ENCODE data around the gene TMF1.

Gene TMF1

DNA sequence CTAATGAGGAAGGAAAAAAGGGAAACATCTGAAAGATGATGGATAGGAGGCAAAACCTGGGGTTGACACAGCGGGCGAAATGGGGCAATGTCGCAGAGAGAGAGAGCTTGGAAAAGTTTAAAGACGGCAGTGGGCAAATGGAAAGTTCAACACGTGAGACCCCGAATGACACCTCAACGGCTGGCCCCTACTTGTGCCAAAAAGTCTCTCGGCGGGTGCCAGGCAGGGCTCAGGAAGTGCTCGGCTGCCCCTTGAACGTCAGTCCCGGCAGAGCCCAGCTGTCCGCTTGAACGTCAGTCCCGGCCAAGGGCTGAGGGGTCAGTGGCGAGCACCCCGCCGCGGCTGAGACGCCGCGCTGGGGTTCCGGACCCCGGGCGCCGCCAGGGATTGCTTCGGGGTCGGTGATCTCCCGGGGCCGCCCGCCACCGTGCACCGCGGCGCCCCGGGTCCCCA, 39.3 kb downstream of the TMF1 start:
- peak; percentile 20 for DNase-seq

DNA sequence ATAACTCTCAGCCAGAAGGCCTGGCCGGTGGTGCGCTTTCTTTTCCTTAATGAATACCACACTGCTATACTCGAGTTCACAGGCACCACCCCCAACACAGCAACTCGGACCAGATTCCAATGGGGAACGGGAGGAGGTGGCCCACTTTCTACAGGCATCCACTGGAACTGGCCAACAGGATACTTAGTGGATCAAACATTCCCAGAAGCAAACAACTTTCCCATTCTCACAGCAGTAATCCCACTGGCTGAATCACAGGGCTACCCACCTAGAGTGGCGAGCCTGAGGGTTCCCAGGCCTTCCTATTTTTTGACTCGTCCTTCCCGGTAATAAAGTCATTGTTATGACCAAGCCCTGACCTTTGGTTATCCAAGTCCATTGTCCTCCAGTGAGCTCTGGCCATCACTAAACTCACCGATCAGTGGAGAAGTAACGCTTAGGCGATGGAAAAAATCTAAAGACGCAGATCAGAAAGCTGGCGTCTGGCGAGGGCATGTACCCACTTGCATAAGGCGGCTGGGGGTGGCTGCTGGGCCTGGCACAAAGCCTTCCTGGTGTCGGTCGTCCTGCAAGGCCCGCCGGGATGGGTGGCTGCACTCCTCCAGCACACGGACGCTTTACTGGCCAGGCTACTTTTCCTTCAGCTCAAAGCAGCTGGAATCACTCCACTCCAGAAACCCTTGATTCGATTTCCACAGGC, 39.9 kb downstream of the TMF1 start:
- DNase-seq = no peak

DNA sequence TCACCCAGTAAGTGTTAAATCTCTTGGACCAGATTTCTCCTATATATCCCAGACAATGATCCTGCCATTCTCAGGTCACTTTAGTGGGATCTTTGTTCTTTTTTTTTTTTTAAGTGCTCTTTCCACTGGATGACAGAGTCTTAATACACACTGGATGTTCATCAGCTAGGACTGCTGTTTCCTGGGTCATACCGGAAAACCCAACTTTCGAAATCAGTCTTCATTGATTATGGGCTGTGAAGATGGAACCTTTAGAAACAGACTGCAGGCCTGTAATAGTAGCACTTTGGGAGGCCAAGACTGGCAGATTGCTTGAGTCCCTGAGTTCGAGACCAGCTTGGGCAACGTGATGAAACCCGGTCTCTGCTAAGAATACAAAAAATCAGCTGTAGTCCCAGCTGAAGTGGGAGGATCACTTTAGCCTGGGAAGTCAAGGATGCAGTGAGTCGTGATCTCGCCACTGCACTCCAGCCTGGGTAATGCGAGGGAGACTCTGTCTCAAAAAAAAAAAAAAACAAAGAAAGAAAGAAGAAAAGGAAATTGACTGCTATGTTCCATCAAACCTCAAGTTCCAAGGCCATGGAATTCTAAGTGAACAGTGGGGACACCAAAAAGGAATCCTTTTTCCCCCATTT, 40.9 kb downstream of the TMF1 start:
- DNase-seq = peak; percentile 11

DNA sequence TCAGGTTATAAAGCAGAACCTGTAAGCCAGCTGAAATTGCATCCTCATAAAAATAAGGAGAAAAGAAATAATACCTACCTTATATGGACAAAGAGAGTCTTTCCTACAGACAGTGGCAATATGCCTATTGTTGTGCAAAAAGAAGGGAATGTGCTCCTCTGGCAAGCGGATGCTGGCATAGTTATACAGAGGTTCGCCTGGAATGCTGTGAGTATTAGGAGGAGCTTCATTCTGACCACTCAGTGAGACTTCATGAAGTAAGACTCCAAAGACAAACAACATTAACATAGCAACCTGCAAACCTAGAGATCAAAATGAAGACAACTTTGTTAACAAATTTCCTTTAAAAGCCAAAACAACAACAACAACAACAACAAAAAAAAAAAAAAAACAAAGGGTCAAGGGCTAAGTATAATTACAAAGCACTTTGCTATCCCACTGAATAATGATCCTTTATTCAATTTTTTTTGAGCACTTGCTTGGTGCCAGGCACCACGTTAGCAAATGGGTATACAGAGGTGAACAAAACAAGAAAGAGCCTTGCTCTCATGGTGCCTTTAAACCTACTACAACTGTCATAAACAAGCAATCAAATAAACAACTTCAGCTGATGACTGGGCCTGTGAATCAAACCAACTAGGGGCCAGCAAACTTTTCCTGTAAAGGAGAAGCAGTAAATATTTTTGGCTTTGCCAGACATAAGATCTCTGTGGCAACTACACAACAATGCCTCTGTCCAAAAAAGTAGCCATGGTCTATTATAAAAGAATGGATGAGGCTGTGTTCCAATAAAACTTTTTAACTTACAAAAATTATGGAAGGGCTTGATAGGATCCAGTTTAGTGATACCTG, 42.3 kb downstream of the TMF1 start:
- DNase-seq = no peak

DNA sequence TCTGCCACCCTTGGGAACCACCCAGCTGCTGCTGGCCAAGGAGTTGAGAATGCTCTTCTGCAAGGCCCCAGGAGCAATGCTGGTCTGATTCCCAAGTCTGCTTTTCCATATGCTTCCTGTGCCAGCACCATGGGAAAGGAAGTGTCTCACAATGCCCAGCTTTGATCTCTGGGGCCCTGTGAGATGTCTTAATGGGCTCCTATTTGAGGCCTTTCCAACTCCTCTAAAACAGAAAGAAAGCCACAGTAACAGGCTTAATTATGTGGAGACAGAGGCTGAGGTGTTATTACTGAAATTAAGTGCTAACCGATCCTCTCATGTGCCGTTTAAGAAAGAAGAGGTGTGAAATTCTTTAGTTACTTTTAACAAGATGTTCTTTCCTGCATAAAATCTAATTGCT, 43.2 kb downstream of the TMF1 start:
- no peak for DNase-seq

DNA sequence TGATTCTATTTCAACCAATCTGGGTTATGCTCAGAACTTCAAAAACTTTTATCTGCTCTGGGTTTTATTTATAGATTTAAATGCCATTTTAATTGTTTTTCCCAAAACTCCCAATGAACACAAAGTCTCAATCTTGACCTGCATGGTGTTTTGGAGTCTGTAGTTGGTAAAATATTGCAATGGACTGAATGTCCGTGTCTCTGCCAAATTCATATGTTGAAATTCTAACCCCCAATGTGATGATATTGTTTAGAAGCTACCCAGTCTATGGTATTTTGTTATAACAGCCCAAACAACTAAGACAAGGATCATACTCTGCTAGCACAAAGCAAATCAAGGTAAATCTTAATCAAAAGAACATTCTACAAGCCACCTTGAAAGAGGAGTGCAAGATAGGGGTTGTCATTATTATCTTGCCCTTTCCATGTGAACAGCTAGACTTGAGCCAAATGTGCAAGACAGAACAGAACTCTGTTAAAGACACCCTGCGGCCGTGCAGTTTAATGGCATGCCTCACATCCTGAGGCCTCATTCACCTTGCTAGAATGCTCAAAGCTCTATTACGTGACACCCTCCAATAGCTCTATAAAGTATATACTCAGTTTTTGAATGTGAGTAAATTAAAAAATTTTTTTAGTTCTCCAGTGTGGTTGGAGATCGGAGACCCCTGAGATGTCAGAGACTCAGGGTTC, 46.2 kb downstream of the TMF1 start:
- no peak for DNase-seq

DNA sequence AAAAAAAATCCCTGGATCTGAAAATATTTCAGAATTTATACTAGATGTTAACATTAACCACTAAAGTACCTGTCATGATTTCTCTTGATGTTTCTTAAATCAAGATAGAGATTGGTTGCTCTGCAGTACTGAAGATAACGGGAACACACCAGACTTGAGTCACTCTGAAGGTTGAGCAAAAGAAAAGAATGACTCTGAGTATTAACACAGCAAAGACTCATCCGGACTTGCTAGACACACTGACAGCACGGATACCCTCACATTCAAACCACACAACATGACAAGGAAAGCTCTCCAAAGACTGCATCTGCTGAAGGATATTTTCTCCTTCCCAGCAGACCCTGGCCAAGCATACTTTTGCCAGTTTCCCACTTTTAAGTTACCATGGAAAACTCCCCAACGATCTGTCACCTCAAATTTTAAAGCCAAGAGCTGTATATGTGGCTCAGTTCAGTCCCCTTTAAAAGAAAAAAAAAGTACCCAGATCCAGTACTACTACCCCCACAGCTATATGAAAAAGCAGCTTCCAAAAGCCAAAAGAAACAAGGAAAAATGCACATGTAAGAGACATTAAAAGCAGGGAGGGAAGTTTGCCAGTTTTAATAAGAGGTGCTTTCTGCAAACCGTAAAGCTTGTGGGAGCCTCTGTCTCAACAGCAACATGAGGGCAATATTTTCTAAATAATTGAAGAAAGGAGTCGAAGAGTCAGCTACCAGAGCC, 46.9 kb downstream of the TMF1 start:
- no peak for DNase-seq

DNA sequence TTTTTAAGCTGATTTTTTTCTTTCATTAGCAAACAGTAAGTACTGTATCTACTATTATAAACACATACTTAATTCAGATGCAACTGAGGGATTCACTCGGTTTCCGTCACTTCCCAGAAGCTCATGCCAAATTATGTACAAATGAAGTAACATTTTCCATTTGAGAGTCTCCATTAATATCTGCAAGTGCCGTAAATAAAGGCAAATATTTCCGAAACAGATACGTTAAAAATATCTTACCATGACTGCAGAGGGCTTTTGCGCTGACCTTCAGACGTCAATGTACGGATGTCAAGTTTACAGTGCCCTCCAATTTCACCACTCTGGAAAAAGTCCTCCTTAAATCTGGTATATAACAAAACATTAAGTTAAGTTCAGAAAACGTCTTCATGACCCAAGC, 48.0 kb downstream of the TMF1 start:
- no peak for DNase-seq

DNA sequence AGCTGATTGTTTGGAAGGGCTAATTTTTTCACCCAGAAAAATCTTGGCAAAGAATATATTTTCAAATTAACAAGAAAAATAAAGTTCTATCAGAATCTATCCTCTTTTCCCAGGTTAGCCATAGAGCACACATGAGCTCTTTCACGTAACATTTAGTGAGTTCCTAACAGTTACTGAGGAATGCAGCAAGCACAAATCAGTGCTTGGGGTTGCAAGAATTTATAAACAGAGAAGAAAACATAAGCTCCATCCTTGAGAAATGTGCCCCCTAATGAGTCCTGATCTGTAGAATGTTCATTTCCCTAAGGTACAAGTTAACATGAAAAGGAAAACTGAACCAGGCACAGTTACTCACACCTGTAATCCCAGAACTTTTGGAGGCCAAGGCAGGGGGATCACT, 52.5 kb downstream of the TMF1 start:
- no peak for DNase-seq

DNA sequence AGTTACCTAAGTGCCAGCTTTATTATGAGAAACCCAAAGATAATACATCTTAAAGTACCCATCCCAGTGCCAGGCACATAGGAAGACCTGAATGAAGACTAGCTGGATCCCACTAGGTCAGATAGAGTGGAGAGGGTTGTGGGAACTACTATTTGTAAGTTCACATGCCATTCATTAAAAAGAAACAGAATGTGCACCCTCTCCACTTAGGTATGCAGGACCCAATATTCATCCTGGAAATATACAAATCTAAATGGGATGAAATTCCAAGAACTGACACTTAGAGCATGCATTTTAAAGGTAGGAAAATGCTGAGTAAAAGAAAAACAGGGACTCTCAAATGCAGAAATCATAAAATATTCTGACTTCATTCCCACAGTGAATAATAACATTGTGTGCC, 53.0 kb downstream of the TMF1 start:
- DNase-seq = no peak

DNA sequence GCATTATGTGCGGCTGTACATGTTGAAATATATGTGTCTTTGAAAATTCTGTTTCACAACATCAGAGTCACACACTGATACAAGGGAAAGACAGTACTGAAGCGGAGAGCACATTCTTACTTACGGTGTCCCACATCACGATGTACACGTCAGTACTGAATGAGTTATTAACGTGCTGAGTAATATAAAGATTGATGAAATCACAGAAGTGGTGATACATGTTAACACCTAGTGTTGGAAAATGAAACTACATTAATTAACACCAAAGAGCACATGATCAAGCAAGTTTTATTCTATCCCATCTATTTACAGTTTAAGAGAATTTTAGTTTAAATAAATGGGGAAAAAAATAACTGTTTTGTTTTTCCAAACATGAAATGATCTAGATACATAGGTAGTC, 54.2 kb downstream of the TMF1 start:
- peak; percentile 73 for DNase-seq

DNA sequence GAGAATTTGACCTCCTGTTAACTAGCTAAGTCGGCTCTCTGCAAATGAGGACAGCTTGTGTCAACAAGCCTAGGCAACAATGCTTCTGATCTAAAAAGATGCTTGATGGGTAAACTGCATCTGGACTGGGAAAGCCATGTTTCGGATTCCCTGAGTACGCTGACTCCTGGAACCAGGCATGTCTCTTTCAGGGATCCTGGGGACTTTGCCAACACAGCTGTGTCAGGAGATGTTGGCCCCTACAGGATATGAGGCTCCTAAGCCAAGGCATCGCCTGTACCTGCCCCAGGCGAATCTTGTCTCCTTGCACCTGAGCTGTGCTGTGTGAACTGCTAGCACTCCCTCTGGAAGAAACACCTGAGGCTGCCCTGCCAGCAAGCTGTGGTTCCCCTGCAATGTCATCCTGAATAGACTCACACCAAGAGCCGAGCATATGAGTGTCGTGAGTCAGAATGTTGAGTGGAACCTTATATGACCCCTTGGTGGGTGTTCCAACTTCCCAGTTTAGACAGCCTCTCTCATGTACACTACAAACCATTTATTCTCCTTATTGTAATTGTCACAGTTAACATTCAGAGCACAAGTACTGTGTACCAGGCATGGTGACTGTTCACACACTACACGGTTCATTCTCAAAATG, 55.7 kb downstream of the TMF1 start:
- DNase-seq = no peak

DNA sequence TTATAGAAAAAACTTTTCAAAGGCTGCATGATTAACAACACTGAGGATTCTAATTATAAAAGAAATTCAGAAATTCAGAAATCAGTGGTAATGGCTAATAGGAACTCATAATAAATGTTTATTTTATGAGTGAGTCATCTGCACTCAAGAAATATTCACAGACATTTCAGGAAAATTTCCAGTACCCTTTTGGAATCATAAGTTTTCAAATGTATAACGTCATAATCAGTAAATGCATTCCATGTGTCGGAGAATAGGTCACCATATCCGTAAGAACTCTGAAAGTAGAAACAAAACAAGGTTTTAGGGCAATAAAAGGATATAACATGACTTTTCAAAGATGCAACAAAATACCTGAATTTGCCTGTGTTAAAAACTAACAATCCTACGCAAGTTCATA, 63.4 kb downstream of the TMF1 start:
- no peak for DNase-seq

DNA sequence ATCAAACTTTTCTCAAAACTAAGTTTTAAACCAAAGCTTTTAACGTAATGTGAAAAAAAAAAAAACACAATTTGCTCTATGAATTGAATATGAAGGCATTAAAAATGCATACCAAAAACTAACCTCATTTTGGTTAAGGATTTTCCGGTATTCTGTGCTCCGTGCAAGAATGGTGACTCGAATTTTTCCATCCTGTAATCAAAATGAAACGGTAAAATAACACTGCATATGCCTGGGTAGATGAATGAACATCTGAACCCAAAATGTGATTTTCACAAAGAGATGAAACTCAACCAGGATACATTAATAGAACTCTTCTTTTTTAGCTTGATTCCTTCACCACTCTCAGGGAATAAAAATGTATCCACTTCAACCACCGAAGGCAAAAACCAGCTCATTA, 64.8 kb downstream of the TMF1 start:
- no peak for DNase-seq

DNA sequence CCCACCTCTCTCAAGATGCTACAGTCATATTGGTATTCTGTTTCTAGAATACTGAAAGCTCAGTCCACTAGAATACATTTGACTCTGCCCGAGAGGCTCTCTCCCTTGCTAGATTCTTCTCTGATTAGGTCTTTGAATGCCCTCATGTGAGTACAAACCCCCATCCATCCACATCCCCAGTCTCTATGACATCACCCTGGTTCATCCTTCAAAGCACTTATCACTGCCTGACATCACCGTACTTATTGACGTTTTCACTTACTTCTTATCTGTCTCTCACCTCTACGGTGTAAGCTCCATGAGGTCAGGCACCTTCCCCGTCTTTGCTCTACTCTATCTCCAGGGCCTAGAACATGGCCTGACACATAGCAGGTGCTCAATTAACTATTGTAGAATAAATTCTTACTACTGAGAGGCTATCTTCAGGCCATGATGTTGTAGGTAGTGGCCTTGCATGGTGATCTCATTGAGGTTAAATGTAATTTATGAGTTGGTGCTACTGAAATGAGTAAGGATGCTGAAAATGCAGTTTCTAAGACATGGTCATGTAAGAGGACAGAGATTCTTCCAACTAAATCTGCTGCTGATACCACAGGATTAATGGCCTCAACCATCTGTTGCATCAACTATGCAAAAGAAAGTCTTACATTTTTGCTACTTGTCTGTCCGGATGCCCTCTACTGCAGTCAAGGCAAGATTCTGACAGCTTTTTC, 65.5 kb downstream of the TMF1 start:
- peak; percentile 40 for DNase-seq

DNA sequence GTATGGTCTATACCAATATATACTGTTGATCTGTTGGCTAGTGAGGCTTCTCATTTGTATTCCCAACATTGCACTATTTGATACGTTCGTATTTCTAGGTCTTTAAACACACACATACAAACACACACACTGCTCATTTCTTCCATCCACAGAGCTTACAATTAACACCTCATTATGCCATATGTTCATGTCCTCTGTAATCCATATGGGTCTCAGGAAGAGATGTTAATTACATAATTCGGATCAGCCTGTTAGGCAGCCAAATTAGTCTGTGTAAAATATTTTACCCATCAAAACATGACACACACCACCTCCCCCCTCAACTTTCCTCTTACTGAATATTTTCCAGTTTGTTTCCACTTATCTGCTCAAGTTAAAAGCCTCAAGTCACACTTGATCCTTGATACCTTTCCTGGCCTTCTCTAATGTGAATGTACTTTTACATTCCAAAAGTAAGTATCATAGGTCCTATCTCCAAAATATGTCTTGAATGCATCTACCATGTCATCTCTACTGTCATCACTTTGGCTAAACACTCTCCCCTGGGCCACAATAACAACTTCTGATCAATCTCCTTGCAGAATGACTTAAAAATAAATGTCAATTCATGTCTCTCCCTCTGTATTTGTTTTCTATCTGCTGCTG, 66.9 kb downstream of the TMF1 start:
- DNase-seq = no peak

DNA sequence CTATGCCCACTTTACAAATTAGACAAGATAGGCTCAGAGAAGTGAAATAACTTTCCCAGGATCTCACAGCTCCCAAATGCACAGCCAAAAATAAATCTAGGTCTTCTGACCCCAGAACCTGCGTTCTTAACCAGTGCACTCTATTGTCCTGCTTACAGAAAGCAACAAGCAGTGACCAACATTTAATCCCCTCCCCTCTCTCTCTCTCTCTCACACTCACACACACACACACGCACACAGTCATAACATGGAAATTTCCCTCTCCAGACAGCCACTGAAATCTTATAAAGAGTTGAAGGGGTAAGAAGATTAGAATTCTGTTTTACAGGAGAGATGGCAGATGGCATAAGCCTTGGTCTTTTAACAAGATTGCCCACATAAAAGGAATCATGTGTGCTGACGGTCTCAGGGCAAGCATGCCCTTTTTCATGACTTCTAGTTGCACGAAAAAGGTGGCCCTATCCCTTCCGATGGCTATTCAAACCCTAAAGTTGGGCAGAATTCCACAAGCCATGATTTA, 68.1 kb downstream of the TMF1 start:
- no peak for DNase-seq

DNA sequence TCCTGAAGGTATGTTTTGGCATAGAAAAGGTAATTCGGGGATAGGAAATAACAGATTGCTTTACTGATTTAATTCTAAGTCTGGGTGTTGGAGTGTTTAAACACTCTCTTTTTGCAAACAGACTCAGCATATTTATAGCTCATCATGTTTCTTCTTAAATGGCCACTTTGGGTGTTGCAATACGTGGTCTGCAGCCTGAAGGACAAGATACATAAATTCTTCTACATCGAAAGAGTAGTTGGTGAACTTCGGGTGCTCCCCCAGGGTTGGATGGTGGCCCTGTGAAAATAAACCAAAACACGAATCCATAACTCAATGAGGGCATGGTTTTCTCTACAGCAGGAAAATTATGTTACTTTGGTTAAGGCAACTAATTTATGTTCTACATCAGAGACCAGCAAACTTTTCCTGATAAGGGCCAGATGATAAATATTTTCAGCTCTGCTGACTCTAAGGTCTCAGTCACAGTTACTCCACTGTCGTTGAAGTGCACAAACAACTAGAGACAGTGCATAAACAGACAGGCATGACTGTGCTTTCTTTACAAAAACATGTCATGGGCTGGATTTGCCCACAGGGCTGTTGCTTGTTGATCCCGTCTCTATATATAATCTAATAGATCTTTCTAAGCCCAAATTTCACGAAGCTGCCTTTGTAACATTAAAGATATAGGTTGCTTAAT, 74.5 kb downstream of the TMF1 start:
- DNase-seq = no peak

DNA sequence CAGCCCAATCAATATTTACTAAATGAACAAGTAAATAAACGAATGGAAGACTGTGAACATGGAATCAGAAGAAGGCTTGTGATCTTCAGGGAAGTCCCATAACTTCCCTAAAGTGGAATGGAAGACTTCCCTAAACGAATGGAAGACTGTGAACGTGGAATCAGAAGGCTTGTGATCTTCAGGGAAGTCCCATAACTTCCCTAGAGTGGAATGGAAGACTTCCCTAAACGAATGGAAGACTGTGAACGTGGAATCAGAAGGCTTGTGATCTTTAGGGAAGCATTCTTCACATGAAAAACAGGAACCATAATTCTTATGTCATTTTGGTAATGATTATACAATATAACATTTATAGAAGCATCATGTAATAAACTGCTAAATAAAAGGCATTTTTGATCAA, 77.4 kb downstream of the TMF1 start:
- no peak for DNase-seq

DNA sequence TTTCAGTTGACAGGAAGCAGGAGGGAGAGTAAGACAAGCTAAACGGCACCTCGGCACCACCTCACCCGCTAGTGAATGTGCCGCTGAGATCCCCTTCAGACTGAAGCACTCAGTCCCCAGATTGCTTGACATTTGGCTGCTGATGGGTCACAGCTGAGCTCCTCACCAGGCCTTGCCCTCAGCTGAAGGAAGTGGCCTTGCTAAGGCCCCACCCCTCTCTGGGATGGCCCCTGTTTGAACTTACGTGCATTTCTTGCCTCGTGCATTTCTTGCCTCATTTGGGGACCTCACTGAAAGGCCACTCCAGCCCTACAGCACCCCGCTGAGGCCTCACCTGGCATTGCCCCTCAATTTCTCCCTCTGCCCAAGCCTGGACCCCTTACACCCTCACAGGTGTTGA, 78.5 kb downstream of the TMF1 start:
- no peak for DNase-seq

All from activated CD4-positive, alpha-beta T cell treated with anti-CD3 and anti-CD28 coated beads, Interleukin-2, amount 50 U/mL, for 16 hours (primary cell).